IgD-negative memory B cell (primary cell): Measurements from ENCODE around the gene FGF14. TPM values are rescaled to one million over a fixed set of nuclear protein-coding genes. Genes with fewer than 3 reads are reported as not detected.

Source experiments
- H3K27ac Mint-ChIP-seq, 3 donors: one replicate each; pipeline ENCODE4 v1.8.0; 2020 to 2022; ENCODE audit warnings: mild to moderate bottlenecking in 3 of 3, mixed read lengths in 3 of 3, moderate library complexity in 1 of 3
- H3K27me3 Mint-ChIP-seq: one replicate; pipeline ENCODE4 v1.8.0; 2021; ENCODE audit warnings: mixed read lengths
- H3K36me3 Mint-ChIP-seq: one replicate; pipeline ENCODE4 v1.8.0; 2020; ENCODE audit warnings: mild to moderate bottlenecking, mixed read lengths
- H3K4me1 Mint-ChIP-seq, 3 donors: one replicate each; pipeline ENCODE4 v1.8.0; 2020 to 2022; ENCODE audit warnings: mixed read lengths in 3 of 3, mild to moderate bottlenecking in 1 of 3
- H3K4me3 Mint-ChIP-seq, 4 donors: one replicate each; pipeline ENCODE4 v1.8.0; 2020 to 2022; ENCODE audit warnings: mild to moderate bottlenecking in 4 of 4, mixed read lengths in 4 of 4, moderate library complexity in 3 of 4
- H3K9me3 Mint-ChIP-seq, 3 donors: one replicate each; pipeline ENCODE4 v1.8.0; 2020 to 2021; ENCODE audit warnings: mixed read lengths in 3 of 3, mild to moderate bottlenecking in 1 of 3
- polyA plus RNA-seq: library from polyadenylated mRNA; unstranded; fragments of 300-500 nt; fragmentation: Illumina TruSeq; gene quantifications from one replicate; pipeline ENCODE4 v1.2.3, GENCODE V29; 2021

FGF14 gene
- polyA plus RNA-seq, 1 donor from 2014 or later = not detected

- Mint-ChIP-seq H3K4me3 (no peak overlapping the region), H3K36me3 (no peaks in the 10 kb centered on the region), H3K27ac (no peak overlapping the region), H3K27me3 (peaks cover 1% of the 10 kb centered on the region), H3K9me3 (no peaks in the 10 kb centered on the region), H3K4me1 (peaks cover 0 to 2% (median 2%) of the 10 kb centered on the region in 3 donors)
Measured at GRCh38 chr13:101728615-101729014, 673.2 kb downstream of the FGF14 start.

- Mint-ChIP-seq H3K36me3 (no peaks in the 10 kb centered on the region), H3K27me3 (peaks cover 1% of the 10 kb centered on the region), H3K4me1 (peaks cover 0 to 2% (median 2%) of the 10 kb centered on the region in 3 donors), H3K4me3 (no peak overlapping the region), H3K27ac (no peak overlapping the region), H3K9me3 (no peaks in the 10 kb centered on the region)
Measured at GRCh38 chr13:101728021-101728420, 673.8 kb downstream of the FGF14 start.

GRCh38 chr13:101727118-101727517 is 674.7 kb downstream of the FGF14 start:
- Mint-ChIP-seq H3K27me3 (no peaks in the 10 kb centered on the region), H3K27ac (no peak overlapping the region), H3K36me3 (no peaks in the 10 kb centered on the region), H3K9me3 (peaks cover 0 to 5% (median 0%) of the 10 kb centered on the region in 3 donors), H3K4me3 (no peak overlapping the region), H3K4me1 (peaks cover 0 to 2% (median 2%) of the 10 kb centered on the region in 3 donors)

- Mint-ChIP-seq H3K4me1 (peaks cover 0 to 2% (median 2%) of the 10 kb centered on the region in 3 donors), H3K36me3 (no peaks in the 10 kb centered on the region), H3K9me3 (peaks cover 0 to 5% (median 0%) of the 10 kb centered on the region in 3 donors), H3K27ac (no peak overlapping the region), H3K27me3 (no peaks in the 10 kb centered on the region), H3K4me3 (no peak overlapping the region)
Measured at GRCh38 chr13:101726681-101727080, 675.2 kb downstream of the FGF14 start.

GRCh38 chr13:101718496-101718895 is 683.4 kb downstream of the FGF14 start:
- peaks cover 0 to 5% (median 2%) of the 10 kb centered on the region in 3 donors for H3K9me3 Mint-ChIP-seq
- no peaks in the 10 kb centered on the region for H3K4me1 Mint-ChIP-seq
- peaks cover 3% of the 10 kb centered on the region for H3K27me3 Mint-ChIP-seq
- H3K4me3 Mint-ChIP-seq = no peak overlapping the region
- no peaks in the 10 kb centered on the region for H3K36me3 Mint-ChIP-seq
- no peak overlapping the region for H3K27ac Mint-ChIP-seq

- H3K9me3 Mint-ChIP-seq = peaks cover 0 to 2% (median 2%) of the 10 kb centered on the region in 3 donors
- H3K4me3 Mint-ChIP-seq = no peak overlapping the region
- H3K36me3 Mint-ChIP-seq = no peaks in the 10 kb centered on the region
- H3K4me1 Mint-ChIP-seq = no peaks in the 10 kb centered on the region
- H3K27me3 Mint-ChIP-seq = peaks cover 3% of the 10 kb centered on the region
- H3K27ac Mint-ChIP-seq = no peak overlapping the region
Measured at GRCh38 chr13:101717353-101717752, 684.5 kb downstream of the FGF14 start.

GRCh38 chr13:101714195-101714594 is 687.7 kb downstream of the FGF14 start:
- H3K27ac Mint-ChIP-seq = no peak overlapping the region
- H3K27me3 Mint-ChIP-seq = peaks cover 3% of the 10 kb centered on the region
- no peak overlapping the region for H3K4me3 Mint-ChIP-seq
- H3K4me1 Mint-ChIP-seq = no peaks in the 10 kb centered on the region
- no peaks in the 10 kb centered on the region for H3K36me3 Mint-ChIP-seq
- no peaks in the 10 kb centered on the region for H3K9me3 Mint-ChIP-seq

- Mint-ChIP-seq H3K4me3 (no peak overlapping the region), H3K27me3 (peaks cover 6% of the 10 kb centered on the region), H3K9me3 (no peaks in the 10 kb centered on the region), H3K36me3 (no peaks in the 10 kb centered on the region), H3K27ac (no peak overlapping the region), H3K4me1 (no peaks in the 10 kb centered on the region)
Measured at GRCh38 chr13:101712026-101712348, 689.9 kb downstream of the FGF14 start.

GRCh38 chr13:101711307-101712025 is 690.4 kb downstream of the FGF14 start:
- H3K4me1 Mint-ChIP-seq = peaks cover 0 to 1% (median 0%) of the 10 kb centered on the region in 3 donors
- peaks cover 6% of the 10 kb centered on the region for H3K27me3 Mint-ChIP-seq
- H3K4me3 Mint-ChIP-seq = no peak overlapping the region
- H3K27ac Mint-ChIP-seq = peak overlapping the region in 1 of 3 donors; percentile 32
- no peaks in the 10 kb centered on the region for H3K9me3 Mint-ChIP-seq
- H3K36me3 Mint-ChIP-seq = no peaks in the 10 kb centered on the region

- Mint-ChIP-seq H3K4me1 (peaks cover 0 to 1% (median 0%) of the 10 kb centered on the region in 3 donors), H3K36me3 (no peaks in the 10 kb centered on the region), H3K4me3 (no peak overlapping the region), H3K27ac (no peak overlapping the region), H3K9me3 (no peaks in the 10 kb centered on the region), H3K27me3 (peaks cover 3% of the 10 kb centered on the region)
Measured at GRCh38 chr13:101709952-101710351, 691.9 kb downstream of the FGF14 start.

- Mint-ChIP-seq H3K4me1 (peaks cover 0 to 1% (median 0%) of the 10 kb centered on the region in 3 donors), H3K36me3 (no peaks in the 10 kb centered on the region), H3K27me3 (peaks cover 5% of the 10 kb centered on the region), H3K4me3 (peak overlapping the region in 1 of 4 donors; percentile 9), H3K9me3 (no peaks in the 10 kb centered on the region), H3K27ac (peak overlapping the region in 1 of 3 donors; percentile 51)
Measured at GRCh38 chr13:101708115-101708514, 693.7 kb downstream of the FGF14 start.

- Mint-ChIP-seq H3K27me3 (peaks cover 5% of the 10 kb centered on the region), H3K4me1 (peaks cover 0 to 1% (median 0%) of the 10 kb centered on the region in 3 donors), H3K9me3 (no peaks in the 10 kb centered on the region), H3K4me3 (no peak overlapping the region), H3K27ac (peak overlapping the region in 1 of 3 donors; percentile 51), H3K36me3 (no peaks in the 10 kb centered on the region)
Measured at GRCh38 chr13:101707659-101708058, 694.2 kb downstream of the FGF14 start.

- no peak overlapping the region for H3K27ac Mint-ChIP-seq
- no peaks in the 10 kb centered on the region for H3K36me3 Mint-ChIP-seq
- peaks cover 0 to 1% (median 0%) of the 10 kb centered on the region in 3 donors for H3K4me1 Mint-ChIP-seq
- H3K27me3 Mint-ChIP-seq = peaks cover 5% of the 10 kb centered on the region
- H3K4me3 Mint-ChIP-seq = no peak overlapping the region
- no peaks in the 10 kb centered on the region for H3K9me3 Mint-ChIP-seq
Measured at GRCh38 chr13:101706651-101707050, 695.2 kb downstream of the FGF14 start.

- Mint-ChIP-seq H3K4me3 (no peak overlapping the region), H3K9me3 (peaks cover 2 to 5% (median 5%) of the 10 kb centered on the region in 3 donors), H3K4me1 (peaks cover 0 to 4% (median 0%) of the 10 kb centered on the region in 3 donors), H3K27me3 (peaks cover 5% of the 10 kb centered on the region), H3K36me3 (no peaks in the 10 kb centered on the region), H3K27ac (no peak overlapping the region)
Measured at GRCh38 chr13:101703838-101704237, 698.0 kb downstream of the FGF14 start.

GRCh38 chr13:101703081-101703480 is 698.8 kb downstream of the FGF14 start:
- no peak overlapping the region for H3K4me3 Mint-ChIP-seq
- H3K27me3 Mint-ChIP-seq = peaks cover 2% of the 10 kb centered on the region
- H3K27ac Mint-ChIP-seq = no peak overlapping the region
- H3K4me1 Mint-ChIP-seq = peaks cover 0 to 4% (median 0%) of the 10 kb centered on the region in 3 donors
- H3K9me3 Mint-ChIP-seq = peaks cover 2 to 5% (median 5%) of the 10 kb centered on the region in 3 donors
- H3K36me3 Mint-ChIP-seq = no peaks in the 10 kb centered on the region

GRCh38 chr13:101700598-101700997 is 701.2 kb downstream of the FGF14 start:
- Mint-ChIP-seq H3K27me3 (peaks cover 2% of the 10 kb centered on the region), H3K4me1 (peaks cover 0 to 2% (median 0%) of the 10 kb centered on the region in 3 donors), H3K9me3 (peaks cover 2 to 5% (median 5%) of the 10 kb centered on the region in 3 donors), H3K36me3 (no peaks in the 10 kb centered on the region), H3K4me3 (no peak overlapping the region), H3K27ac (no peak overlapping the region)
